Right ventricle myocardium inferior (tissue), 1 donor: Measurements from ENCODE around the gene SLC16A9. TPM values are rescaled to one million over a fixed set of nuclear protein-coding genes. Genes with fewer than 3 reads are reported as not detected.
"Not testable (repeated sequence)": the region's sequence is repeated elsewhere in the genome, so short reads cannot be mapped to it uniquely, and the experiment has no call there.

Source experiments
- ATAC-seq: fragments of 200-7000 bp; cut with Tn5 transposase; one replicate; pipeline ENCODE4 v1.9.1; 2020; ENCODE audit warnings: mild to moderate bottlenecking, moderate library complexity
- DNase-seq: peaks from one replicate; pipeline ENCODE4 v3.0.0; 2021; ENCODE audit errors: missing footprints
- intact Hi-C: fragments of 100-400 bp; cut with DNase I; formaldehyde crosslinking; loops from one replicate; pipeline ENCODE4 v1.11.0; 2022
- total RNA-seq: library from RNA; stranded (reverse); fragmentation: NEBNext Ultra II Directional; extraction: Animal tissue kit (Norgen Biotek cat#: 25700); gene quantifications from one replicate; pipeline ENCODE4 v1.2.1, GENCODE V29; 2021
- donor health status: DM: no; HTN: yes; CAD: no; lungs with severe emphysema.

SLC16A9 gene
- total RNA-seq, 1 donor from 2014 or later, result 0.89 TPM

GRCh38 chr10:59684006-59684405, 25.6 kb downstream of the SLC16A9 start:
- DNase-seq (no peak), ATAC-seq (no peak)
- intact Hi-C loops, result no loop called here

- ATAC-seq (no peak), DNase-seq (no peak)
- intact Hi-C loops, result no loop called here
These were observed 26.4 kb downstream of the SLC16A9 start for GRCh38 chr10:59682986-59683937.

DNA sequence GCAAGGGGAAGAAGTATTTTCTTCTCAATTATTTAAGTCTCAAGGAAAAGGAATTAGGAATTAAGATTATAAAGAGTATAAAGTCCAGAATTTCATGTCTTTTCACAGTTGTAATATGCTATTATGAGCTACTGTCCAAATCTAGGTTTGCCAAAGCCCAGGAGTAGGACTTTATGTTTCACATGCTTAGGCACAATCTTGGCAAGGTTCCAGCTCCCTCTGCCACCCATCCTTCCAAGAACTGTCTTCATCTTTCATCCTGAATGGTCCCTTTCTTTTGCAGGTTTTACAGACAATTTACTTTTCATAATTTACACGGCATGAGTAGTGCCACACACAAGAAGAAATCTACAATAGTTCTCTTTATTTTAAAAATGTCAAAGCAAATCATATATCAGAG, 29.5 kb downstream of the SLC16A9 start:
- intact Hi-C loops, result no loop called here
- DNase-seq (no peak), ATAC-seq (no peak)

- ATAC-seq, result no peak
- intact Hi-C loops, result no loop called here
- DNase-seq, result no peak
These were observed 30.8 kb downstream of the SLC16A9 start for GRCh38 chr10:59678884-59679301.

GRCh38 chr10:59677253-59677831, 32.3 kb downstream of the SLC16A9 start:
- DNase-seq, result no peak
- intact Hi-C loops, result no loop called here
- no peak for ATAC-seq

DNA sequence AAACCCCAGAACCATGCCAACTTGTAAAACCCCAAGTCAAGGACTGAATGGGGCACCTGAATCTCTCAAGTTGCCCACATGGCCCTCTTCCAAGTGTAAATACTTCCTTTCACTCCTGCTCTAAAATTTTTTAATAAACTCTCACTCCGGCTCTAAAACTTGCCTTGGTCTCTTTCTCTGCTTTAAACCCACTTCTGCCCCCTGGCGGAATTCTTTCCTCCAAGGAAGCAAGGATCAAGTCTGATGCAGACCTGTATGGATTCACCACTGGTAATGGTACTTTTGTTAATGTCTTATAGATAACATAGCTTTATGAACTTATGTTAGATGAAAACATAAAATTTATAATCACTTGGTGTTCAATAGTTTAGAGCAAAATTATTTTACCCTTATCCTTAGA, 33.8 kb downstream of the SLC16A9 start:
- intact Hi-C loops, result no loop called here
- ATAC-seq (no peak), DNase-seq (no peak)

- DNase-seq, result no peak
- ATAC-seq, result no peak
- intact Hi-C loops, result no loop called here
These were observed 35.3 kb downstream of the SLC16A9 start for GRCh38 chr10:59674215-59674836.

GRCh38 chr10:59672150-59672875, 37.3 kb downstream of the SLC16A9 start:
- DNase-seq (no peak), ATAC-seq (no peak)
- intact Hi-C loops, result no loop called here

DNA sequence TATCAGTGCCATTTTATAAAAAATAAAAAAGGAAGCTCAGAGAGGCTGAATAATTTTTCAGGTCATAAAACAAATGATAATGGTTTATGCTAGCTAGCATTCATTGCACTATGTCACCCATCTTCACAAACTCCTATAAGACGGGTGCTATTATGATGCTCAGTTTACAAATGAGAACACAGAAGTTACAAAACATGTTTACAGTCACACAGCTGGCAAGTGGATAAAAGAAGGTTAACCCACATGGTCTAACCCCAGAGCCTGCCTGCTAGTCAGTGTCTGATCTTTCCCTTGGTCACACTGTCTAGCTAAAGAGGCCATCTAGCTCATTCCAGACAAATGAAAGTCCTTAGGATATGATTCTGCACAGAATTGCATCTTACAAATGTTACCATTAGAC, 39.4 kb downstream of the SLC16A9 start:
- intact Hi-C loops, result no loop called here
- DNase-seq (no peak), ATAC-seq (no peak)

GRCh38 chr10:59668096-59668495, 41.6 kb downstream of the SLC16A9 start:
- ATAC-seq (no peak), DNase-seq (no peak)
- intact Hi-C loops, result no loop called here

DNA sequence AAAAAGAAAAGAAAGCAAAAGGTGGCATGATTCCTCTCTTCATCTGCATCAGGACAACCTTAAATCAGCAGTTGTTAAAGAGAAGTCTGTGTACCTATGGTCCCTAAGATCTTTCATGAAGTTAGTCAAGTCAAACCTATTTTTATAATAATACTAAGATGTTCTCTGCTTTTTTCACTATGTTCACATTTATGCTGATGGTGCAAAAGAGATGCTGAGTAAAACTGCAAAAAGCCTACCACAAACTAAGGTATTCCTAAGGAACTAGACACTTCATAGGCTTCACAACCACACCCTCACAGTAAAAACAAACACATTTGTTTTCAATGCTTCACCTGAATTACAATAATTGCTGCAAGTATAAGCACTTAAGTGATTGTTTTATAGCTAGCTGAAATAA, 43.3 kb downstream of the SLC16A9 start:
- no peak for DNase-seq
- intact Hi-C loops, result no loop called here
- no peak for ATAC-seq

- intact Hi-C loops, ATAC-seq, DNase-seq: not testable (repeated sequence)
These were observed 46.4 kb downstream of the SLC16A9 start for GRCh38 chr10:59663213-59663612.

DNA sequence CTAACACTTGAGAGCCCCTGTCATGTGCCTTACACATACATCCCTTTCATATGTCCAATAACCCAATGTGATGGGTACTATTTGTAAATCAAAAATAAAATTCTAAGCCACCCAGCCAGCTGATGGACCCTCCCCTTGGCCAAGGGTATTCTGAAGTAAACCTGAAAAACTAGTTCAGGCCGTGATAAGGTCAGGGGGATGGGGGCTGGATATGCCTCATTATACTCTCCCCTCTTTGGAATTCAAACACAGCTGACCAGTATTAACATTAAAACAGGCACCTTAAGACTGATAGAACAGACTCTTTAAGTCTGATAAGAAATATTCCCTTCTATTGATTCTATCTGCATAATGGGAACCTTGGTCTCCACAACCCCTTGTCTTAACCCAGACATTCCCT, 51.9 kb downstream of the SLC16A9 start:
- ATAC-seq, result no peak

DNA sequence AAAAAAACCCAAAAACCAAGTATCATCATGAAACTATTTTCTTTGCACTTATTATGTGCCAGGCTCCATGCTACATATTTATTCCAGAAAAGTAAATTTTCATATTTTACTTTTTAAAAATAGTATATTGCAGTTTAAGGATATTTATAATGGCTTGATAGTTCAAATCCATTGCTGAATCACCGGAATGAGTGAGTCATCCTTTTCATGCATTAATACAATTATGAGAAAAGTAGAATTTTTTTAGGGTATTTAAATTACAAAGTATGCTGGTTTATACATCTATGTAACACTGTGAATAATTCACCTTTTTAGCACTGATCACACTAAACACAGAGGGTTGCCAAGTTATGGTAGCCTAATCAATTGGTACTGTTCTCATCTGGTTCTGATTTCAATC, 54.3 kb downstream of the SLC16A9 start:
- no peak for ATAC-seq
- intact Hi-C loops, result no loop called here
- DNase-seq, result no peak

More for the DNA sequence above, 51.9 kb downstream of the SLC16A9 start:
- DNase-seq, result no peak
- intact Hi-C loops, result no loop called here

DNA sequence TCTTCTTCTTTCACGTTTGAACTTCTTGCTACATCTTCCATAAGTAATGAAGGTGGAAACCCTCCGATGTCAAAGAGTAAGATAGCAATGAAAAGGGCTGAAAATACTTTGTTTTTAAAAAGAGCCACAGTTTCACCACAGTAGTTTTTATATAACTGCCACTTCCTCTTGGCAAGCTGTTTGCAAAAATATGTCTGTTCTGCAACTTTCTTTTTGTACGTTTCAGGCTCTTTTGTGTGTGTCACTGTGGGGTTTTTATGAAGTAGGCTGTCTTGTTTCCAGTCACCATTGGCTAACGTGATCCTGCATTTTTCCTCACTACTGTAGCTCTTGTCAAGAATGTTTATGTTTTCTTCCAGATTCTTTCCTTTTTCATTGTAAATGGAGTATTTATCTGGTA, 55.6 kb downstream of the SLC16A9 start:
- DNase-seq (no peak), ATAC-seq (no peak)
- intact Hi-C loops, result no loop called here

DNA sequence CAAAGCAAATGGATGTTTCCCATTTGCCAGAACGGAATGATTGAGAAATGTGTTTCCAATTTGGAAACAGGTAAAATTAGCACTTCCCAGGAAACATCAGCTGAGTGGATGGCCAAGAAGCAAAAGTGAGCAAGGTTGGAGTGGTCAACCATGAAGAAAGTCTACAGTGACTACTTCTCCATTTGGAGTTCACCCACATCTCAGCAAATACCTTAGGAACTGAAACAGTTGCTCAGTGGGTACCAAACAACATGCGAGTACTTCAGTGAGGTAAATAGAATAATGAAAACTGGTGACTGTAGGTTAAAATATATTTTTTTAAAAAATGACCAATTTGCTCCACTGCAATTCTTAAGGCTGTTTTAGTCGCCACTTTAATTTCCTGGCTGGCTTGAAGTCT, 57.7 kb downstream of the SLC16A9 start:
- no peak for DNase-seq
- intact Hi-C loops, result no loop called here
- no peak for ATAC-seq

DNA sequence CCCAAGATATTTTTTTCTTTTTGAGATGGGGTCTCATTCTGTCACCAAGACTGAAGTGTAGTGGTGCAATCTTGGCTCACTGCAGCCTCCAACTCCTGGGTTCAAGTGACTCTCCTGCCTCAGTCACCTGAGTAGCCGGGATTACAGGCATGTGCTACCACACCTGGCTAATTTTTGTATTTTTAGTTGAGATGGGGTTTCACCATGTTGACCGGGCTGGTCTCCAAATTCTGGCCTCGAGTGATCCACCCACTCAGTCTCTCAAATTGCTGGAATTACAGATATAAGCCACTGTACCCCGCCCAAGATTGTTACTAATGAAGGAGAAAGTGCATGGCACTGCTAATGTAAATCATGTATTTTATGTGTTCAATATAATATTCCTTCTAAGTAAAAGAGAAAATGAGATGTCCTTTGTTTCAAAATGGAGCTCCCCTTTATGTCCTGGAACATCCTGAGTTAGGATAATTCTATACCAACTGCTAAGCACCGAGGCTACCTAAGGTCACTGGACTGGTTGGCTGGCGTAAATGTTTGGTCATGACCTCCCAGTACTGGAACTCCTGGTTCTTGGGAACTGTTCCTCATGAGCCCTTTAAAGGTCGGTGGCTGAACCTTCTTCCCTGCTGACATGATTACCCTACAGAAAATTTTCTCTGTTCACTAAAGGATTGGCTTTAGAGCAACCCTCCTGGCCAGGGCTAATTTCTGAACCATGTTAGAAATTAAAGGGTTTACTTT, 59.9 kb downstream of the SLC16A9 start:
- intact Hi-C loops, result no loop called here
- ATAC-seq (no peak), DNase-seq (no peak)

- intact Hi-C loops, result no loop called here
- DNase-seq, result no peak
- ATAC-seq, result no peak
These were observed 60.9 kb downstream of the SLC16A9 start for GRCh38 chr10:59648711-59649201.
